Stimulated activated CD4-positive, alpha-beta T cell treated with anti-CD3 and anti-CD28 coated beads, Interleukin-12 subunit alpha, Interleukin-12 subunit beta, amount 100 ng/mL, for 48 hours (primary cell): ENCODE measurements around the gene TTC19.
"Not testable (repeated sequence)": the region's sequence is repeated elsewhere in the genome, so short reads cannot be mapped to it uniquely, and the experiment has no call there.

ENCODE experiments used
- DNase-seq, 3 donors: peaks; one replicate each; pipeline ENCODE4 v3.0.0-alpha.2; 2020; ENCODE audit warnings: low read depth in 2 of 3, low spot score in 1 of 3

Gene TTC19

GRCh38 chr17:16027708-16028584 is 28.3 kb downstream of the TTC19 start:
- DNase-seq = peak; percentile 48 to 52 (median 50)

DNA sequence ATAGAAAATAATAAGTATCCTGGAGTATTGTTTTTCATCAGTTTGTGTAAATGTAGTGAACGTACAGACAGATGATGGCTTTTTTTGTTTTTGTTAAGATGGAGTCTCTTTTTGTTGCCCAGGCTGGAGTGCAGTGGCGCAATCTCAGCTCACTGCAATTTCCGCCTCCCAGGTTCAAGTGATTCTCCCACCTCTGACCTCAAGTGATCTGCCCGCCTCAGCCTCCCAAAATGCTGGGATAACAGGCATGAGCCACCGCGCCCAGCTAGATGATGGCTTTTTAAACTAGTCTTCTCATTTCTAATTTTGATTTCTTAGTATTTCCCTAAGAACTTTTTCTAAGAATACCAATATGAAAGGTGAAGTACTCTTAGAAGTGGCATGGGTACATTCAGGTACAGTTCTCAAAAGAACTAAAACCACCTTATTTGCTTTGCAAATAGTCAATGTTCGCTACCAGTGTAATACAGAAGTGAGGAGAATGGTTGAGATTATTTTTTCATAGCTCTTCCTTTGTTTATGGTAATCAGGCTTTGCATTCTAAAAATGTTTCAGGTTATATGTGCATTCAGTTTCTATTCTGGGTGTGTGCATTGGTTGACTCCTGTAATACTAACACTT is 34.2 kb downstream of the TTC19 start:
- DNase-seq = no peak

GRCh38 chr17:16036261-16036660 is 36.6 kb downstream of the TTC19 start:
- DNase-seq = no peak

- DNase-seq = no peak
These were observed 38.0 kb downstream of the TTC19 start for GRCh38 chr17:16037636-16038035.

DNA sequence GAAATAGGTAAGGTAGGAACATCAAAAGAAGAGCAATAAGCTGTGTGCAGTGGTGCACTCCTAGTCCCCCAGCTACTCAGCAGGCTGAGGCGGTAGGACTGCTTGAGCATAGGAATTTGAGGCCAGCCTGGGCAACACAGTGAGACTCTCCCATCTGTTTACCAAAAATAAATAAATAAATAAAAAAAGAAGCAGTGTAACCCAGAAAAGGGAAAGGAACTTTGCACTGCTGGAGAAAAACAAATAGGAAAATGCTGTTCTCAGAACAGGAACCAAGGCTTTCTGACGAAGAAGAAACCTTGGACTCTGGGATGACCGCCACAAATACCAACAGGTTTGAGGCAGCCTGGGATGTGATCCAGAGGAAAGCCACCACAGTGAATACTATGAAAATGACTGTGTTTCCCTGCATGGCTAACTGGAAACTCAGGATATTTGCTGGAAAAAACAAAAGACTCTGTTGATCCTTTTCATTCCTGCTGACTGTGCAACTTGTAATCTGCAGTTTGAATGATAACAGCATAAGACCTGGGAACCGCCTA is 41.2 kb downstream of the TTC19 start:
- DNase-seq = no peak

- no peak for DNase-seq
These were observed 44.9 kb downstream of the TTC19 start for GRCh38 chr17:16044487-16044886.

DNA sequence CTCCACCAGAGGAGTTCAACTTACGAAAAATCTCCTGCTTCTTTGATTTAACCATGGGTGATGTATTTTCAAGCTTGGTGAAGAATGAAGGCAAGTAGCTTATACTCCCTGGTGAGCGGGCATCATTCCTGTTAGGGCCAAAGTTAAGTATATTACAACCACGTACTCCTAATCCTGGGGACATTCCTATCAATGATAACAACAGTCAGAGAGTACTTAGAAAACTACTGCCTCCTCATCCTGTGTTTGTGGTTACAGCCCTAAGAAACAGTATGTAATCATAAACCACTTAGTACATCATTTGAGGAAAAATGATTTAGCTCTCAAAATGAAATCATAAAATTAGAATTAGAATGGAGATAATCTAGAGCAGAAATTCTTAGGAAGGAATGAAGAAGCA is 47.3 kb downstream of the TTC19 start:
- DNase-seq = no peak

DNA sequence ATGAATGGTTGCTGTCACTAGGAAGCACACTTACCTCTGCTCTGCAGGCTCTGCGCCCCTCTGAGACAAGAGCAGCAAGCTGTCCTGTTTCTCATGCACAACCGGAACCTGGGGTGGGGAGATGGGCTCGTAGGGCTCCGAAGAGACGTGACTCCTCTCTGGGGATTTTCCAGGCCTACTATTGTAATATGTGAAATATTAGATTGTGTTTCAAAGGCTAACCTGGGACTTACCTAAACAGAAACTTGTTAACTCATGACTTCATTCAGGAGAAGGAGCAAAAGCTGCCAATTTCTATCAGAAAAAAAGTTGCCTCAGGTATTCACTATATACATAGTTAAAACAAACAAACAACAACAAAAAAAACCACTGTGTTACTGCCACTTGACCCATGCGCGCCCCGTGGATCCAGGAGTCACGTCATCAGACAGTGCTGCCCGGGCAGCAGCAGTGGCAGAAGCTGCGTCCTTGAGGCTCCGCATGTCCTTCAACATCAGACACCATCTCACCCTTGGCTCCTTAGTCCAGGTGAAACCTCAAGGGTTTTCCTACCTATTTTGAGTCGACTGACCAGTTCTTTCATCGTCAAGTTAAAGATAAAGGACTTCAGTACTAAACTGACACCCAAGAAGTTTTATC is 49.3 kb downstream of the TTC19 start:
- no peak for DNase-seq

DNA sequence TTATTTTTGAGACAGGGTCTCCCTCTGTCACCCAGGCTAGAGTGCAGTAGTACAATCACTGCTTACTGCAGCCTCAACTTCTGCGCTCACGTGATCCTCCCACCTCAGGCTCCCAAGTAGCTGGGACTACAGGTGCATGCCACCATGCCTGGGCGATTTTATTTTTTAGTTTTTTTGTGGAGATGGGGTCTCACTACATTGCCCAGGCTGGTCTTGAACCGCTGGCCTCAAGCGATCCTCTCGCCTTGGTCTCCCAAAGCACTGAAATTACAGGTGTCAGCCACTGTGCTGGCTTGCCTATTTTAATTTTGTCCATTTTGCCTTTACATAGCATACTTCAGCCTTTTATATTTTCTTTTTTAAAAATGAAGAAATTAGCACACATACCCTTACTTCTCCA is 51.2 kb downstream of the TTC19 start:
- DNase-seq = no peak

DNA sequence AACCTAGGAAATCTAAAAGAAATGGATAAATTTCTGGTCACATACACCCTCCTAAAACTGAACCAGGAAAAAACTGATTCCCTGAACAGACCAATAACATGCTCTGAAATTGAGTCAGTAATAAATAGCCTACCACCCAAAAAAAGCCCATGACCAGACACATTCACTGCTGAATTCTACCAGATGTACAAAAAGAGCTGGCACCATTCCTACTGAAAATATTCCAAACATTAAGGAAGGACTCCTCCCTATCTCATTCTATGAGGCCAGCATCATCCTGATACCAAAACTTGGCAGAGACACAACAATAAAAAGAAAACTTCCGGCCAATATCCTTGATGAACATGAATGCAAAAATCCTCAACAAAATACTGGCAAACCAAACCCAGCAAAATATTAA is 52.9 kb downstream of the TTC19 start:
- no peak for DNase-seq

- DNase-seq = not testable (repeated sequence)
These were observed 55.5 kb downstream of the TTC19 start for GRCh38 chr17:16055139-16055538.

DNA sequence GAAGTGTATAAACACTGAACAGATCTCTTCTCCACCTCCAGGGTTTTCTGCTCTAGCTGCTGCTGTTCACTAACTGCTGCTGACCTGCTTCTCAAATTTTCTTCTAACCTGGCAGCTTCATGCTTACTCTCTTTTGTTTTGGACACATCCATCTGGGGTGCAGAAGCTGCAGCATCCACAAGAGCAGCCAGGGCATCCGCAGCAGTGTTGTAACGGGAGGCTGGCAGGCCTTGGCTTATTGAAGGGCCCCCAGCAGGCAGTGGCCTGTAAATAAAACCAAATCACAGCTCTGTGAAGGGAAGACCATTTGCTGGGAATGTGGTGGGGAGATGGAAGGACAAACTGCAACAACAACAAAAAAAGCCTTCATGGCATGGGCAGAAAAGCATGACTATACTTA is 62.0 kb downstream of the TTC19 start:
- no peak for DNase-seq

GRCh38 chr17:16066125-16066524 is 66.5 kb downstream of the TTC19 start:
- DNase-seq = no peak

GRCh38 chr17:16068323-16068722 is 68.7 kb downstream of the TTC19 start:
- DNase-seq = no peak

DNA sequence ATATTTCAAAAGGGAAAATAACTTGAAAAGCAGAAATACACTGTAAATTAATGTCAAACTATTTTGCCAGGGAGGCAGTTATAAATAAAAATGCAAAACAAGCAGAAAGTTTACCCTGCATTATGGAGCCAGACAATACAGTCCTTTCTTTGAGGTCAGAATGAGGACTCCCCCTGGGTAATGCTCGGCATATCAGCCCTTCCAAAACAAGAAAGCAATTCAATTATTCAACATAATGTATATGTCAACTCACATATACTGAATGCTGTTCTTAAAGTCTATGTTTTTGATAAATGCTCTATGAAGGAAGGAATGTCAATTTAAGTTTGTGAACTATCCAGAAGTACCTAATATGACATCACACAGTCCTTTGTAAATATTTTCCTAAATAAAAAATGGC is 72.4 kb downstream of the TTC19 start:
- no peak for DNase-seq

DNA sequence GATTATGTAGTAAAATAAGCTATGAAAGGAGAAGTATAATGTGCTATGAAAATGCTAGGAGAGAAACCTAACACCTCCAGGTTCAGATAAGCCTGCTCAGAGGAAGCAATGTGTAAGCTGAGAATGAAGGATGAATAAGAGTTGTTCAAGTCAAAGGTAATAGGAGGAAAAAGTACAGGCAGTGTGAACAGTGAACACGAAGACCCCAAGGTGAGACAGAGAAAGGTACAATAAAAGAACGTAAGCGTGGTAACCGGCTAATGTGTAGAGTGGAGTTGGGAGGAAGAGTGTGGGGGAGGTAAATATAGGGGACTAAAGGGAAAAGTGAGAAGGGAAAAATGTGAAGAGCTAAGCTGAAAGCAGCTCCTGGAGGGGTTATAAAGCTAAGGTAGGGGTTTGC is 74.2 kb downstream of the TTC19 start:
- DNase-seq = no peak

DNA sequence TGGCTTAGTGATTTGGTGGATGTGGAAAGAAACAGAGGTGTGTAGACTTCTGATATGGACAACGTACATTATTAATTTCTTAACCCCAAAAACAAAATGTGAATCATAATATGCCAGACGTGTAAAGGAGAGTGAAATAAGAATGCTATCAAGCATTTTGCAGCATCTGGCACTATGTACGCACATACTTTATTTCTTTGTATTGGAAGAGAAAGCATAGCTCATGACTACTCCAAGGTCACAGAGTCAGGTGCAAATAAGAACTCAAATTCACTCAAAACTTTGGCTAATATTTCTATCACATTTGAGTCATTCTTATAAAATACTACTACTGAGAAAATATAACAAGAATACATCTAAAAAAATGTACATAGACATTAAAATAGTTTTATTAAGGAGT is 74.8 kb downstream of the TTC19 start:
- DNase-seq = no peak

- DNase-seq = no peak
These were observed 76.3 kb downstream of the TTC19 start for GRCh38 chr17:16075949-16076348.
